Activated CD4-positive, alpha-beta T cell treated with anti-CD3 and anti-CD28 coated beads, Interleukin-2, amount 50 U/mL, for 24 hours (primary cell): Measurements from ENCODE around the gene SLC12A5.

Experiments
- DNase-seq, 2 donors: peaks; one replicate each; pipeline ENCODE4 v3.0.0-alpha.2; 2020; ENCODE audit warnings: low read depth in 1 of 2, low spot score in 1 of 2

The SLC12A5 gene

DNA sequence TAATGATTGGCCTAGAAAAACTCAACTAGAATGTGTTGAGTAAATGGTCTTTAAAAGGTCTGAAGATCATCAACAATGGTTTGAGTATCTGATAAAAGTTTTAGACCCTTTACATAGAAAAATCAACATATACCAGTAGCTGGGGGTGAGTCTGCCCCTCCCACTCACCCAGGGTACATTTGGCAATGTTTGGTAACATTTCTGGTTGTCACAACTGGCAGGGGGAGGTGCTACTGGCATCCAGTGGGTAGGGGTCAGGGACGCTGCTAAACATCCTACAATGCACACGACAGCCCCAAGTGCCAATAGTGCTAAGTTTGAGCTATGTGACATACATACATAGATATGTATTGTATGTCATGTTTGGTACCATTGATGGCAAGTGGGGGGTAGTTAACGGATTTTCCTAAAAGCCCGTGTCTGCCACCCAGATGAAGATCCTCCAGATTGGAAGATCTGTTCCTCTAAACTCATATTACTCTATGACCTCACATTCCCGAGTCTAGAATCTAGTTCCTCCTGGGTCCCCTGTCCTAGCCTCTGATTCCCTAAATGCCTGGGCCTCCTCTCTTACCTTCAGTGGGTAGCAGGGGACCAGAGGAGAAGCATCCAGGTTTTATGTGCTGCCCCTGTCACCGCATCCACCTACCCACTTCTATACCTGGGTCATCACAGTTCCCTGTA lies 22.9 kb upstream of the SLC12A5 start:
- DNase-seq, result no peak

DNA sequence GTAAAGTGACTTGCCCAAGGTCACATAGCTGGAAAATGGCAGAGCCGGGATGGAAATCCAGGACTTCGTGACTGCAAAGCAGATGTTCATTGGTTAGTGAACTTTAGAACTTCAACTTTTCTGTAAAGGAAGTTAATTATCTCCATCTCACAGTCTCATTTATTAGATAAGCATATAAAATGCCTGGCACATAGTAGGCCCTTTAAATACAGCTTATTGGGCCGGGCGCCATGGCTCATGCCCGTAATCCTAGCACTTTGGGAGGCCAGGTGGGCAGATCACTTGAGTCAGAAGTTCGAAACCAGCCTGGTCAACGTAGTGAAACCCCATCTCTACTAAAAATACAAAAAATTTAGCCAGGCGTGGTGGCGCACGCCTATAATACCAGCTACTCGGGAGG lies 22.1 kb upstream of the SLC12A5 start:
- DNase-seq, result no peak

DNA sequence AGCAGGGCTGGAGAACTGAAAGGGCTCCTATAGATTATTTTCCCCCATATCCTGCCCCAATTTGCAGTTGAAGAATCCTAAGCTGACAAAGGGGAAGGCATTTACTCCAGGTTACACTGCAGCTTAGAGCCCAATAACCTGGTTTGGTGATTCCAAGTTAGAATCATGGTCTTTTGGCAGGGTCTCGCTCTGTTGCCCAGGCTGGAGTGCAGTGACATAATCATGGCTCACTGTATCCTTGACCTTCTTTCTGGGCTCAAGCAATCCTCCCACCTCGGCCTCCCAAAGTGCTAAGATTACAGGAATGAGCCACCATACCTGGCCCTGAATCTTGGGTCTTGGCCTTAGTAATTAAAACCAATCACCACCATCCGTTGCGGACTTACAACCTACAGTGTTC lies 21.3 kb upstream of the SLC12A5 start:
- DNase-seq, result no peak

DNA sequence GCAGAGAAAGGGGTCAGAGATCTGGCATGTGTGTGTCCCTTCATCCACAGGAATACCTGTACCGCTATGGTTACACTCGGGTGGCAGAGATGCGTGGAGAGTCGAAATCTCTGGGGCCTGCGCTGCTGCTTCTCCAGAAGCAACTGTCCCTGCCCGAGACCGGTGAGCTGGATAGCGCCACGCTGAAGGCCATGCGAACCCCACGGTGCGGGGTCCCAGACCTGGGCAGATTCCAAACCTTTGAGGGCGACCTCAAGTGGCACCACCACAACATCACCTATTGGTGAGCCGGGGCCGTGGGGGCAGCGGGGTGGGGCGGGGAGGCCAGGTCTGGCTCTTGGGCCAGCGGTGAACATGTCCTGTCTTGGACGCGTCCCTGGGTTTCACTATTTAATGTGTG lies 19.2 kb upstream of the SLC12A5 start:
- DNase-seq, result no peak

DNA sequence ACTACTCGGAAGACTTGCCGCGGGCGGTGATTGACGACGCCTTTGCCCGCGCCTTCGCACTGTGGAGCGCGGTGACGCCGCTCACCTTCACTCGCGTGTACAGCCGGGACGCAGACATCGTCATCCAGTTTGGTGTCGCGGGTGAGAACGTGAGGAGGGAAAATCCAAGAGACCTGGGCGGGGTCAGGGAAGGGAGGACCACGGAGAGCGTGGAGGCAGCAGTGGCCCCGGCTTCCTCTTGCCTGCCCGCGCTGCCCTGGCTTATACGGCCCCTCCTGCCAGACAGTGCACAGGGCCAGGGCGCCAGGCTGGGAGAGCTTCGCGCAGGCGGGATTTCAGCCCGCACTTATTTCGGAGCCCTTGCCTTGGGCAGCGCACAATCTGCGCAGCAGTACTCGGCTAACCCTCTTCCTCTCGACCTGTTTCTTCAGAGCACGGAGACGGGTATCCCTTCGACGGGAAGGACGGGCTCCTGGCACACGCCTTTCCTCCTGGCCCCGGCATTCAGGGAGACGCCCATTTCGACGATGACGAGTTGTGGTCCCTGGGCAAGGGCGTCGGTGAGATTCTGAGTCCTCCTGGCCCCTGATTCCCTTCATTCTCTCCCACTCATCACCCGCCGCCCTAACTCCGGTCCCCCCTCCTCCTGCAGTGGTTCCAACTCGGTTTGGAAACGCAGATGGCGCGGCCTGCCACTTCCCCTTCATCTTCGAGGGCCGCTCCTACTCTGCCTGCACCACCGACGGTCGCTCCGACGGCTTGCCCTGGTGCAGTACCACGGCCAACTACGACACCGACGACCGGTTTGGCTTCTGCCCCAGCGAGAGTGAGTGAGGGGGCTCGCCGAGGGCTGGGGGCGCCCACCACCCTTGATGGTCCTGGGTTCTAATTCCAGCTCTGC lies 18.3 kb upstream of the SLC12A5 start:
- no peak for DNase-seq

GRCh38 chr20:46011631-46012482 lies 17.2 kb upstream of the SLC12A5 start:
- no peak for DNase-seq

GRCh38 chr20:46012921-46013320 lies 16.1 kb upstream of the SLC12A5 start:
- DNase-seq, result no peak

- no peak for DNase-seq
These were observed 15.6 kb upstream of the SLC12A5 start for GRCh38 chr20:46013322-46013828.

DNA sequence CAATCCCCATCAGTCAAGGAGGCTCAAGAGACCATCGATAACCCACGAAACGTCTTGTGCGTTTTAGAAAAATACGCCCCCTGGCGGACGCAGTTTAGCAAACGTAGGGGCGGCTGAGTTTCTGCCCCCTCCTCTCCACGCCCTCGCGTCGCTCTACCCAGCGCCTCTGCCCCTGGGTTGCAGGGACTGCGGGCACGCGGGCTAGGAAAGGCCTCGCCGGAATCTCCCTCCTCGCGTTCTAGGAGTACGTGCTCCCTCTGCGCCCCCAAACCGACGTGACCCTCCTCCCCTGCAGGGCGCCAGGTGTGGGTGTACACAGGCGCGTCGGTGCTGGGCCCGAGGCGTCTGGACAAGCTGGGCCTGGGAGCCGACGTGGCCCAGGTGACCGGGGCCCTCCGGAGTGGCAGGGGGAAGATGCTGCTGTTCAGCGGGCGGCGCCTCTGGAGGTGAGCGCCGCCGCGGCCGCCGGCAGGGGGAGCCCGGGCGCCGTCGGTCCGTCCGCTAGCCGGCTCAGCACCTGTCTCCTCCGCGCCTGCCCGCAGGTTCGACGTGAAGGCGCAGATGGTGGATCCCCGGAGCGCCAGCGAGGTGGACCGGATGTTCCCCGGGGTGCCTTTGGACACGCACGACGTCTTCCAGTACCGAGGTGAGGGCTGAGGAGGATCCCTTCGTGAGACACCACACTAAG lies 15.0 kb upstream of the SLC12A5 start:
- peak; percentile 42 to 56 for DNase-seq

- no peak for DNase-seq
These were observed 14.3 kb upstream of the SLC12A5 start for GRCh38 chr20:46014517-46015396.

DNA sequence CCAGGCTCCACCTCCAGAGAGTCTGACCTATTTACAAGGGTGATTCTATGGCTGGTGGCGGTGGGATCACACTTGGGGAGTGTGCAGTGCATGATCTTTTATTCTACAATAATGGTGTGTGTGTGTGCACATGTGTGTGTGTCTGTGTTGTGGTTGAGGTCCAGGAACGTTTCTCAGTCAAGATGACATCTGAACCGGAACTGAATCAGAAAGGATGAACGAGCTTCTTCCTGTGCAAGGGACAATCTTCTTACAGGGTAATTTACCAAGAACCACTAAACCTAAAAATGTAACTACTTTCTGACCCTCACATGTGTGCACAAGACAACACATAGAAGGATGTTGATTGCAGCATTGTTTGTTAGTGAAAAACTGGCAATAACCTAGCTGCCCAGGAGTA lies 11.7 kb upstream of the SLC12A5 start:
- no peak for DNase-seq

GRCh38 chr20:46018112-46018511 lies 10.9 kb upstream of the SLC12A5 start:
- no peak for DNase-seq

DNA sequence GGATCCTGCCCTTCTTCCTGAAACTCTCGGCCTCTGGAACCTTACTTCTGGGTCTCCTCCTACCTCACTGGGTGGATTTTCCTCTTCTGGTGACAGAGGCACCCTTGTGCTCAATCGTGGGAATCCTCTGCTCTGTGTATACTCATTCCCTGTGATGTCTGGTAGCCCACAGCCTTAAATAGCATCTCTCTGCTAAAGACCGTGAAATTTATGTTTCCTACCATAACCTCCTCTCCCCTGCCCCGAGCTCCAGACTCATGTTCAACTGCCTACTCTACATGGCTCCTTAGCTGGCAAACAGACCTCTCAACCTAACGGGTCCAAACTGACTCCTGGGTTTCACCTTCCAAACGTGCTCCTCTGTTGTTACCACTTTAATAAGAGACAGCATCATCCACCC lies 10.4 kb upstream of the SLC12A5 start:
- DNase-seq, result no peak

DNA sequence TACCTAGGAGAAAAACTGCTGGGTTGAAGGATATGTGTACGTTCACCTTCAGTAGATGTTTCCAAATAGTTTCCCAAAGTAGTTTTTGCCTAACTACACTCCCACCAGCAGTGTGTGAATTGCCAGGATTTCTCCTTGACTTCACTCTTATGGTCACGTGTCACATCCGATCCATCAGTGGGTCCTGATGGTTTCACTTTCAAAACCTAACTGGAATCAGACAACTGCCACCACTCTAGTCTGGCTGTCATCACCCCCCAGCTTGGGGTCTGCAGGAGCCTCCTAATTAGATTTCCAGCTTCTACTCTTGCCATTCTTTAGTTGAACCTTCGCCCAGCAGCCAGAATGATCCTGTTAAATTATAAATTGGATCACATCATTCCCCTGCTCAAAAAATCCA lies 8.5 kb upstream of the SLC12A5 start:
- no peak for DNase-seq

DNA sequence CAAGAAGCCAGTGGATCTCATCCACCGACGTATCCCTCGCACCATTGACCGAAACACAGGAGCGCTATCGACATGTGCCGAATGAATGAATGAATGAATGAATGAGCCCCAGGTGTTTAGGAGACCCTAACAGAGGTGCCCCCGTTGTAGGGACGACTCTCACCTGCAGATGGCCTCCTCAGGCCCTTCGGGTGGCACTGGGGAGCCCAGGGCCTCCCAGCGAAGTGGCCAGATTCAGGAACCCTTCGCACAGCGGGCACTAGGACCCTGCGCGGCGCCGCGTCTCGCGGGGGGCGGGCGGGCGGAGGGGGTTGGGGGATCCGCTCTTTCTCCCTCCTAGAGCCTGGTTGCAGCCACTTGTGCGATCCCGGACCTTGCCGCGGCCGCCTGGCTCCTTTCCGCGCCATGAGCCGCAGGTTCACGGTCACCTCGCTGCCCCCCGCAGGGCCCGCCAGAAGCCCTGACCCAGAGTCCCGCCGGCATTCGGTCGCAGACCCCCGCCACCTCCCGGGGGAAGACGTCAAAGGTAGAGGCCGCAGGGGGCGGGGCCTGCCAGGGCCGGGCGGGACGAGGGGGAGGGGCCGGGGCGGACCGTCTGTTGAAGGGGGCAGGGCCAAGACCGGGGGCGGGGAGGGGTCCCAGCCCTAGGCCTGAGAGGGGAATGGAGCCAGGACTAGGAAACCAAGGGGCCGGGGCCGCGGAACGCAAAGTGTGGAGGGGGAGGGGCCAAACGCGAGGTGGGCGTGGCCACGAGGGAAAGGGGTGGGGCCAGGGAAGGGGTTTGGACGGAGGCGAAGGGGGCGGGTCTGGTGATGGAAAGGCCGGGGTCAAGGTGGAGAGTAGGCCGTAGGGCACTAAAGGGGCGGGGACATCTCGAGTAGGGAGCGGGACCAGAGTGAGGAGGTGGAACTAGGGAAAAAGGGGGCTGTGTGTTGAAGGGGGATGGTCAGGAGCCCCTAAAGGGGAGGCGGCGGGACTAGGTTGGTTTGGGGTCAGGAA lies 7.4 kb upstream of the SLC12A5 start:
- no peak for DNase-seq

GRCh38 chr20:46022411-46023147 lies 6.4 kb upstream of the SLC12A5 start:
- peak; percentile 48 to 63 for DNase-seq

DNA sequence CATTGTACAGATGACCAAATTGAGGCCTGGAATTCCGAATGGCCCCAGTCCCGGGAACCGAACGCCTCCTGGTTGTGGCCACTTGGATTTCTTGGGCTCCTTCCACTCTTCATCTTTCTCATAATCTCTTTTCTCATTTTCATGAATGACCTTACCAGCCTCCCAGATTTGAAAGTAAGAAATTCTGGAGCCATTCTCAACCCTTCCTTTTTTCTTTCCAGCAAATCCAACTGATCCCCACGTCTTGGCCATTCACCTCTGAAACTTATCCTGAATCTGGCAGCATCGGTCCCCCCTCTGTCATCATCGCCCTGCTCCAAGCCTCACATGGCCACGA lies 5.9 kb upstream of the SLC12A5 start:
- DNase-seq, result no peak

GRCh38 chr20:46023999-46024398 lies 5.0 kb upstream of the SLC12A5 start:
- no peak for DNase-seq
